Neural progenitor cell (in vitro differentiated cells): ENCODE data around the gene STK39. TPM values are rescaled to one million over a fixed set of nuclear protein-coding genes. Genes with fewer than 3 reads are reported as not detected.

Experiments
- DNase-seq: peaks from one replicate; pipeline ENCODE4 v3.0.0-alpha.2; 2016; ENCODE audit warnings: low spot score
- H2AFZ ChIP-seq: fragments of 200-600 bp; sonication (generic); replicated peaks from 2 replicates; pipeline ENCODE4 v1.6.1; 2016; ENCODE audit warnings: antibody characterized with exemption
- H3F3A ChIP-seq: fragments of 200-600 bp; sonication (generic); 2 replicates; pipeline ENCODE4 v1.6.1; 2016; ENCODE audit warnings: antibody characterized with exemption, low read depth
- H3K27ac ChIP-seq: fragments of 200-600 bp; sonication (generic); 2 replicates; pipeline ENCODE4 v1.5.1; 2016; ENCODE audit warnings: mild to moderate bottlenecking
- H3K27me3 ChIP-seq: fragments of 200-600 bp; sonication (generic); 2 replicates; pipeline ENCODE4 v1.6.1; 2016; ENCODE audit warnings: mild to moderate bottlenecking, moderate library complexity
- H3K36me3 ChIP-seq: fragments of 200-600 bp; sonication (generic); 2 replicates; pipeline ENCODE4 v1.5.1; 2016
- H3K4me1 ChIP-seq: fragments of 200-600 bp; sonication (generic); 2 replicates; pipeline ENCODE4 v1.6.1; 2016; ENCODE audit warnings: mixed run types
- H3K4me2 ChIP-seq: fragments of 200-600 bp; sonication (generic); 2 replicates; pipeline ENCODE4 v1.6.1; 2016
- H3K4me3 ChIP-seq: fragments of 200-600 bp; sonication (generic); 2 replicates; pipeline ENCODE4 v1.5.1; 2016
- H3K79me2 ChIP-seq: fragments of 200-600 bp; sonication (generic); 2 replicates; pipeline ENCODE4 v1.6.1; 2016; ENCODE audit warnings: low read depth
- H3K9ac ChIP-seq: fragments of 200-600 bp; sonication (generic); 2 replicates; pipeline ENCODE4 v1.6.1; 2016
- H3K9me3 ChIP-seq: fragments of 200-600 bp; sonication (generic); 2 replicates; pipeline ENCODE4 v1.5.1; 2016; ENCODE audit warnings: low read depth
- H4K20me1 ChIP-seq: fragments of 200-600 bp; sonication (generic); 2 replicates; pipeline ENCODE4 v1.6.1; 2016; ENCODE audit warnings: low read depth
- H3K27ac Mint-ChIP-seq: 3 replicates; pipeline ENCODE4 v1.8.0; 2021; ENCODE audit warnings: mixed read lengths
- H3K27me3 Mint-ChIP-seq: 2 replicates; pipeline ENCODE4 v1.8.0; 2022; ENCODE audit warnings: low read depth, mild to moderate bottlenecking, inconsistent platforms, moderate library complexity, mixed read lengths; ENCODE audit not compliant: insufficient read depth
- H3K36me3 Mint-ChIP-seq: 3 replicates; pipeline ENCODE4 v1.8.0; 2021; ENCODE audit warnings: mixed read lengths
- H3K4me1 Mint-ChIP-seq: 3 replicates; pipeline ENCODE4 v1.8.0; 2021; ENCODE audit warnings: mixed read lengths
- H3K4me3 Mint-ChIP-seq: 3 replicates; pipeline ENCODE4 v1.8.0; 2021; ENCODE audit warnings: mild to moderate bottlenecking, moderate library complexity, mixed read lengths
- H3K9me3 Mint-ChIP-seq: 3 replicates; pipeline ENCODE4 v1.8.0; 2020; ENCODE audit warnings: mixed read lengths
- EZH2 ChIP-seq: fragments of 200-600 bp; sonication (generic); IDR thresholded peaks from 2 replicates; pipeline ENCODE4 v1.6.1; 2017; ENCODE audit warnings: antibody characterized with exemption, mild to moderate bottlenecking, moderate library complexity
- EZH2phosphoT487 ChIP-seq: fragments of 200-600 bp; sonication (generic); IDR thresholded peaks from 2 replicates; pipeline ENCODE4 v1.6.1; 2017; ENCODE audit warnings: antibody characterized with exemption
- total RNA-seq: library from RNA; depleted of rRNA; stranded (reverse); fragments of >200 nt; gene quantifications from 2 replicates; pipeline ENCODE4 v1.2.3, GENCODE V29; 2015; ENCODE audit warnings: low replicate concordance
- TF ChIP-seq, protein P1 (sequence below): fragments of 200-600 bp; sonication (generic); IDR thresholded peaks from 2 replicates; pipeline ENCODE4 v1.5.1; 2017; ENCODE audit warnings: antibody characterized with exemption, mild to moderate bottlenecking

STK39 gene
- total RNA-seq, 1 donor from 2014 or later = 23.8 TPM

DNA sequence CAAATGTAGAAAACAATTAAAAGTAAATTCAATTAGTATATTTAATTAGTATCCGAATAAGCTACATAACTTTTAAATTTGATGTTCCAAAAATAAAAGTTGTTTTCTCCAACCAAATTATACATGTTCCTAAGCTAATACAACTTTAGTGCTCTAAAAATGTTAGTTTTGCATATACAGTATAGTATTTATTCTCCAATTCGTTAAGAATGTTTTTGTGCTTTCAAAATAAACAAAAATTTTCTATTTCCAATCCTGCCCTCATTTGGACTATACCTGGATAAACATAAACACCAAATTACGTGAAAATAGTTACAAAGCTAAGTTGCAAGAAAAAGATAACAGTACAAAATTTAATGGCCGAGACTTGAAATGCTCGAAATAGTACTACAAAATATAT, 71.9 kb downstream of the STK39 start:
- Histone ChIP-seq H3K27me3 (no peaks in the 10 kb centered on the region), H3K4me3 (no peak overlapping the region), H3K36me3 (no peaks in the 10 kb centered on the region), H3K9me3 (no peaks in the 10 kb centered on the region), H3K4me1 (peaks cover 62% of the 10 kb centered on the region), H2AFZ (no peak overlapping the region), H3K79me2 (peaks cover 5% of the 10 kb centered on the region), H3K9ac (no peak overlapping the region), H3F3A (no peaks in the 10 kb centered on the region), H3K4me2 (no peak overlapping the region), H4K20me1 (no peaks in the 10 kb centered on the region), H3K27ac (no peak overlapping the region)
- H3K27me3 Mint-ChIP-seq = peaks cover 2% of the 10 kb centered on the region
- peaks cover 3% of the 10 kb centered on the region for H3K36me3 Mint-ChIP-seq
- no peak for DNase-seq
- peaks cover 19% of the 10 kb centered on the region for H3K4me1 Mint-ChIP-seq
- no peak overlapping the region for H3K27ac Mint-ChIP-seq
- TF ChIP-seq, protein P1, sequence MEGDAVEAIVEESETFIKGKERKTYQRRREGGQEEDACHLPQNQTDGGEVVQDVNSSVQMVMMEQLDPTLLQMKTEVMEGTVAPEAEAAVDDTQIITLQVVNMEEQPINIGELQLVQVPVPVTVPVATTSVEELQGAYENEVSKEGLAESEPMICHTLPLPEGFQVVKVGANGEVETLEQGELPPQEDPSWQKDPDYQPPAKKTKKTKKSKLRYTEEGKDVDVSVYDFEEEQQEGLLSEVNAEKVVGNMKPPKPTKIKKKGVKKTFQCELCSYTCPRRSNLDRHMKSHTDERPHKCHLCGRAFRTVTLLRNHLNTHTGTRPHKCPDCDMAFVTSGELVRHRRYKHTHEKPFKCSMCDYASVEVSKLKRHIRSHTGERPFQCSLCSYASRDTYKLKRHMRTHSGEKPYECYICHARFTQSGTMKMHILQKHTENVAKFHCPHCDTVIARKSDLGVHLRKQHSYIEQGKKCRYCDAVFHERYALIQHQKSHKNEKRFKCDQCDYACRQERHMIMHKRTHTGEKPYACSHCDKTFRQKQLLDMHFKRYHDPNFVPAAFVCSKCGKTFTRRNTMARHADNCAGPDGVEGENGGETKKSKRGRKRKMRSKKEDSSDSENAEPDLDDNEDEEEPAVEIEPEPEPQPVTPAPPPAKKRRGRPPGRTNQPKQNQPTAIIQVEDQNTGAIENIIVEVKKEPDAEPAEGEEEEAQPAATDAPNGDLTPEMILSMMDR = no peak
- TF ChIP-seq EZH2phosphoT487 (no peak), EZH2 (no peak)
- no peak overlapping the region for H3K4me3 Mint-ChIP-seq
- no peaks in the 10 kb centered on the region for H3K9me3 Mint-ChIP-seq

GRCh38 chr2:168174756-168175155, 72.6 kb downstream of the STK39 start:
- TF ChIP-seq, protein P1 = no peak
- no peak for TF ChIP-seq EZH2
- TF ChIP-seq EZH2phosphoT487 = no peak
- Histone ChIP-seq H3K27ac (no peak overlapping the region), H3F3A (no peaks in the 10 kb centered on the region), H2AFZ (no peak overlapping the region), H3K79me2 (peaks cover 5% of the 10 kb centered on the region), H3K4me1 (peaks cover 64% of the 10 kb centered on the region), H3K27me3 (no peaks in the 10 kb centered on the region), H4K20me1 (no peaks in the 10 kb centered on the region), H3K9ac (no peak overlapping the region), H3K4me3 (no peak overlapping the region), H3K36me3 (no peaks in the 10 kb centered on the region), H3K9me3 (no peaks in the 10 kb centered on the region), H3K4me2 (no peak overlapping the region)
- no peak for DNase-seq
- H3K4me1 Mint-ChIP-seq = peaks cover 21% of the 10 kb centered on the region
- no peak overlapping the region for H3K4me3 Mint-ChIP-seq
- H3K9me3 Mint-ChIP-seq = no peaks in the 10 kb centered on the region
- H3K27me3 Mint-ChIP-seq = peaks cover 2% of the 10 kb centered on the region
- peaks cover 3% of the 10 kb centered on the region for H3K36me3 Mint-ChIP-seq
- no peak overlapping the region for H3K27ac Mint-ChIP-seq

DNA sequence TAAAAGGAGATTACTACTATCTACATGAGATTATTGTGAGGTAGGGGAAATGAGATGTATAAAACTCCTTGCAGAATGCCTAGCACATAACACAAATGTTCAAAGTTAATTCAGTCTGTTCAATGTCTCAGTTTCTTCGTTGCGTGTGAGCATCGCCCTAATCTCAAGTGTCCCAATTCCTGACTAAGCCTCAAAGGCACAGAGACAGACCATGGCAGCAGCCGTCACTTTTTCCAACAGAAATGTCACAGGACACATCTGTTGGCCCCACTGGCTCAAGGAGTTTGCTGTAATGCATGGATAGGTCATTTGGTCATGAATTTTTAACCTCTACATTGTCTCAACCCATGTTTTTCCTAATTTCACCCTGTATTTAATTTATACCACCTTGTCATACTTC, 75.3 kb downstream of the STK39 start:
- H3K9ac ChIP-seq = no peak overlapping the region
- no peak overlapping the region for H3K27ac Mint-ChIP-seq
- no peaks in the 10 kb centered on the region for H3K9me3 Mint-ChIP-seq

More for the DNA sequence above, 75.3 kb downstream of the STK39 start:
- H3K4me1 ChIP-seq = peaks cover 50% of the 10 kb centered on the region
- H2AFZ ChIP-seq = no peak overlapping the region
- H3K4me3 Mint-ChIP-seq = no peak overlapping the region
- no peak for DNase-seq
- H4K20me1 ChIP-seq = no peaks in the 10 kb centered on the region
- no peaks in the 10 kb centered on the region for H3K27me3 ChIP-seq
- TF ChIP-seq, protein P1 = no peak
- TF ChIP-seq EZH2 (no peak), EZH2phosphoT487 (no peak)
- H3K4me1 Mint-ChIP-seq = peaks cover 9% of the 10 kb centered on the region
- H3F3A ChIP-seq = peaks cover 5% of the 10 kb centered on the region
- H3K27me3 Mint-ChIP-seq = peaks cover 2% of the 10 kb centered on the region
- H3K9me3 ChIP-seq = no peaks in the 10 kb centered on the region
- H3K36me3 Mint-ChIP-seq = peaks cover 4% of the 10 kb centered on the region
- no peak overlapping the region for H3K4me3 ChIP-seq
- H3K4me2 ChIP-seq = no peak overlapping the region
- no peak overlapping the region for H3K27ac ChIP-seq
- H3K79me2 ChIP-seq = peaks cover 5% of the 10 kb centered on the region
- H3K36me3 ChIP-seq = no peaks in the 10 kb centered on the region
